GM23338 (cell line): ENCODE measurements around the gene SNX10. TPM values are rescaled to one million over a fixed set of nuclear protein-coding genes. Genes with fewer than 3 reads are reported as not detected.

Experiments used
- ATAC-seq: fragments of 200-7000 bp; cut with Tn5 transposase; 3 replicates; pipeline ENCODE4 v1.9.1; 2020
- DNase-seq: peaks from one replicate; pipeline ENCODE4 v3.0.0-alpha.2; 2015; ENCODE audit warnings: low spot score
- H2AFZ ChIP-seq: fragments of 200-600 bp; sonication (generic); 2 replicates; pipeline ENCODE4 v1.8.0; 2016; ENCODE audit warnings: antibody characterized with exemption, mild to moderate bottlenecking, moderate library complexity
- H3F3A ChIP-seq: fragments of 200-600 bp; sonication (generic); replicated peaks from 2 replicates; pipeline ENCODE4 v1.8.0; 2017; ENCODE audit warnings: antibody characterized with exemption, mixed run types, low read depth
- H3K27ac ChIP-seq: fragments of 200-600 bp; sonication (generic); 2 replicates; pipeline ENCODE4 v1.6.1; 2016; ENCODE audit warnings: low read depth
- H3K27me3 ChIP-seq: fragments of 200-600 bp; sonication (generic); 2 replicates; pipeline ENCODE4 v1.8.0; 2016; ENCODE audit warnings: mild to moderate bottlenecking, mixed run types, moderate library complexity; ENCODE audit not compliant: insufficient read depth
- H3K36me3 ChIP-seq: fragments of 200-600 bp; sonication (generic); 2 replicates; pipeline ENCODE4 v1.8.0; 2016; ENCODE audit warnings: mild to moderate bottlenecking; ENCODE audit not compliant: insufficient read depth
- H3K4me1 ChIP-seq: fragments of 200-600 bp; sonication (generic); 2 replicates; pipeline ENCODE4 v1.8.0; 2016; ENCODE audit warnings: mild to moderate bottlenecking, moderate library complexity; ENCODE audit not compliant: insufficient read depth
- H3K4me2 ChIP-seq: fragments of 200-600 bp; sonication (generic); 2 replicates; pipeline ENCODE4 v1.7.1; 2017; ENCODE audit warnings: mixed run types
- H3K4me3 ChIP-seq: fragments of 200-600 bp; sonication (generic); 2 replicates; pipeline ENCODE4 v1.6.1; 2016; ENCODE audit warnings: mixed run types
- H3K79me2 ChIP-seq: fragments of 200-600 bp; sonication (generic); replicated peaks from 2 replicates; pipeline ENCODE4 v1.8.0; 2017; ENCODE audit warnings: mild to moderate bottlenecking; ENCODE audit not compliant: insufficient read depth
- H3K9me2 ChIP-seq: fragments of 200-600 bp; sonication (generic); 2 replicates; pipeline ENCODE4 v1.8.0; 2017; ENCODE audit not compliant: insufficient read depth
- H4K20me1 ChIP-seq: fragments of 200-600 bp; sonication (generic); replicated peaks from 2 replicates; pipeline ENCODE4 v1.8.0; 2017; ENCODE audit warnings: mild to moderate bottlenecking; ENCODE audit not compliant: insufficient read depth
- H3K27ac Mint-ChIP-seq: 2 replicates; pipeline ENCODE4 v1.8.0; 2020; ENCODE audit warnings: inconsistent platforms, mild to moderate bottlenecking, moderate library complexity, mixed read lengths
- H3K27me3 Mint-ChIP-seq: 3 replicates; pipeline ENCODE4 v1.8.0; 2022; ENCODE audit warnings: low read depth, mild to moderate bottlenecking, moderate library complexity, mixed read lengths, inconsistent platforms; ENCODE audit not compliant: insufficient read depth, poor library complexity
- H3K36me3 Mint-ChIP-seq: 3 replicates; pipeline ENCODE4 v1.8.0; 2021; ENCODE audit warnings: low read depth, mild to moderate bottlenecking, inconsistent platforms, moderate library complexity, mixed read lengths
- H3K4me1 Mint-ChIP-seq: 3 replicates; pipeline ENCODE4 v1.8.0; 2020; ENCODE audit warnings: mild to moderate bottlenecking, inconsistent platforms, mixed read lengths
- H3K4me3 Mint-ChIP-seq: 3 replicates; pipeline ENCODE4 v1.8.0; 2021; ENCODE audit warnings: moderate library complexity, mild to moderate bottlenecking, inconsistent platforms, mixed read lengths
- H3K9me3 Mint-ChIP-seq: 3 replicates; pipeline ENCODE4 v1.8.0; 2020; ENCODE audit warnings: moderate library complexity, mild to moderate bottlenecking, inconsistent platforms, mixed read lengths
- CREB1 ChIP-seq: fragments of 250-450 bp; sonication (Bioruptor Pico); IDR thresholded peaks from 2 replicates; pipeline ENCODE4 v1.5.0; 2020; ENCODE audit warnings: low read depth, mild to moderate bottlenecking, moderate library complexity
- EZH2 ChIP-seq: fragments of 200-600 bp; sonication (generic); IDR thresholded peaks from one replicate; pipeline ENCODE4 v1.8.0; 2017; ENCODE audit warnings: antibody characterized with exemption, mild to moderate bottlenecking, low read depth; ENCODE audit not compliant: unreplicated experiment
- EZH2phosphoT487 ChIP-seq: fragments of 200-600 bp; sonication (generic); IDR thresholded peaks from one replicate; pipeline ENCODE4 v1.8.1; 2018; ENCODE audit warnings: antibody characterized with exemption; ENCODE audit not compliant: unreplicated experiment
- NANOG ChIP-seq: IDR thresholded peaks from 2 replicates; pipeline ENCODE4 v1.6.1; 2016; ENCODE audit warnings: antibody characterized with exemption, borderline replicate concordance
- POLR2AphosphoS5 ChIP-seq: IDR thresholded peaks from 2 replicates; pipeline ENCODE4 v1.6.1; 2016; ENCODE audit warnings: antibody characterized with exemption, low read depth
- STAT1 ChIP-seq: IDR thresholded peaks from one replicate; pipeline ENCODE4 v1.6.1; 2016; ENCODE audit warnings: antibody characterized with exemption; ENCODE audit not compliant: unreplicated experiment
- ZNF114 ChIP-seq: fragments of 250-450 bp; sonication (Bioruptor Pico); IDR thresholded peaks from 2 replicates; pipeline ENCODE4 v1.5.0; 2020; ENCODE audit warnings: mild to moderate bottlenecking, moderate library complexity
- ZNF331 ChIP-seq: fragments of 250-450 bp; sonication (Bioruptor Pico); IDR thresholded peaks from 2 replicates; pipeline ENCODE4 v1.5.0; 2020; ENCODE audit warnings: low read depth, mild to moderate bottlenecking, moderate library complexity
- polyA plus RNA-seq: library from polyadenylated mRNA; unstranded; fragments of >200 nt; fragmentation: Nextera tagmentation; extraction: Ambion mirVana; gene quantifications from 2 replicates; pipeline ENCODE4 v1.2.1, GENCODE V29; 2016
- total RNA-seq: library from RNA; depleted of rRNA; stranded (reverse); fragments of >200 nt; shearing (Covaris generic); gene quantifications from 2 replicates; pipeline ENCODE4 v1.2.3, GENCODE V29; 2014
- TF ChIP-seq, protein P1 (sequence below): fragments of 250-450 bp; sonication (Bioruptor Pico); IDR thresholded peaks from 2 replicates; pipeline ENCODE4 v1.5.0; 2020; ENCODE audit warnings: mild to moderate bottlenecking, moderate library complexity
- TF ChIP-seq, protein P2 (sequence below), 2 experiments: fragments of 200-600 bp in 1 of 2; sonication (generic) in 1 of 2; conservative IDR thresholded peaks; 2 replicates each; pipeline versions ENCODE4 v1.5.1 to v1.6.1; 2016 to 2017; ENCODE audit warnings: antibody characterized with exemption in 2 of 2, low read depth in 2 of 2, mild to moderate bottlenecking in 2 of 2, moderate library complexity in 1 of 2
- TF ChIP-seq, protein P3 (sequence below): IDR thresholded peaks from 2 replicates; pipeline ENCODE4 v1.6.1; 2016; ENCODE audit warnings: antibody characterized with exemption

The SNX10 gene
- total and polyA plus RNA-seq, 2 experiments from 2014 or later, result 15.8 to 17.8 TPM

DNA sequence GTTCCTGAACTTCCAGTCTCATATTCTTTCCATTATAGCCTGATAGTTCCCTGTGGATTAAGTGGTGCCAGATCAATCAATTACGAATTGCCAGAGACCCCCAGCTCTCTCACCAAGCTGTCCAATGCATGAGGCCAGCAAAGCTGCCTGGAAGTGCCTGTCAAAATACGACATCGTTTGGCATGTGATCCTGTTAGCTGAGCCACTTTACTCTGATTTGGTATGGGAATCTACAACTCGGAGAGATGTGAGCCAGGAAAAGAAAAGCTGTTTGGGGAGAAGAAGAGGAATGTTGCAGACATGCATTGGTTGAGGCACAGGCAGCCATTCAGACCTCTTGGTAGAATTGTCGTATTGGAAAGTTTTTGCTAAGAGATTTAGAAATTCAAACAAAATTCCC lies 3.9 kb downstream of the SNX10 start (continued):
- TF ChIP-seq, protein P1, sequence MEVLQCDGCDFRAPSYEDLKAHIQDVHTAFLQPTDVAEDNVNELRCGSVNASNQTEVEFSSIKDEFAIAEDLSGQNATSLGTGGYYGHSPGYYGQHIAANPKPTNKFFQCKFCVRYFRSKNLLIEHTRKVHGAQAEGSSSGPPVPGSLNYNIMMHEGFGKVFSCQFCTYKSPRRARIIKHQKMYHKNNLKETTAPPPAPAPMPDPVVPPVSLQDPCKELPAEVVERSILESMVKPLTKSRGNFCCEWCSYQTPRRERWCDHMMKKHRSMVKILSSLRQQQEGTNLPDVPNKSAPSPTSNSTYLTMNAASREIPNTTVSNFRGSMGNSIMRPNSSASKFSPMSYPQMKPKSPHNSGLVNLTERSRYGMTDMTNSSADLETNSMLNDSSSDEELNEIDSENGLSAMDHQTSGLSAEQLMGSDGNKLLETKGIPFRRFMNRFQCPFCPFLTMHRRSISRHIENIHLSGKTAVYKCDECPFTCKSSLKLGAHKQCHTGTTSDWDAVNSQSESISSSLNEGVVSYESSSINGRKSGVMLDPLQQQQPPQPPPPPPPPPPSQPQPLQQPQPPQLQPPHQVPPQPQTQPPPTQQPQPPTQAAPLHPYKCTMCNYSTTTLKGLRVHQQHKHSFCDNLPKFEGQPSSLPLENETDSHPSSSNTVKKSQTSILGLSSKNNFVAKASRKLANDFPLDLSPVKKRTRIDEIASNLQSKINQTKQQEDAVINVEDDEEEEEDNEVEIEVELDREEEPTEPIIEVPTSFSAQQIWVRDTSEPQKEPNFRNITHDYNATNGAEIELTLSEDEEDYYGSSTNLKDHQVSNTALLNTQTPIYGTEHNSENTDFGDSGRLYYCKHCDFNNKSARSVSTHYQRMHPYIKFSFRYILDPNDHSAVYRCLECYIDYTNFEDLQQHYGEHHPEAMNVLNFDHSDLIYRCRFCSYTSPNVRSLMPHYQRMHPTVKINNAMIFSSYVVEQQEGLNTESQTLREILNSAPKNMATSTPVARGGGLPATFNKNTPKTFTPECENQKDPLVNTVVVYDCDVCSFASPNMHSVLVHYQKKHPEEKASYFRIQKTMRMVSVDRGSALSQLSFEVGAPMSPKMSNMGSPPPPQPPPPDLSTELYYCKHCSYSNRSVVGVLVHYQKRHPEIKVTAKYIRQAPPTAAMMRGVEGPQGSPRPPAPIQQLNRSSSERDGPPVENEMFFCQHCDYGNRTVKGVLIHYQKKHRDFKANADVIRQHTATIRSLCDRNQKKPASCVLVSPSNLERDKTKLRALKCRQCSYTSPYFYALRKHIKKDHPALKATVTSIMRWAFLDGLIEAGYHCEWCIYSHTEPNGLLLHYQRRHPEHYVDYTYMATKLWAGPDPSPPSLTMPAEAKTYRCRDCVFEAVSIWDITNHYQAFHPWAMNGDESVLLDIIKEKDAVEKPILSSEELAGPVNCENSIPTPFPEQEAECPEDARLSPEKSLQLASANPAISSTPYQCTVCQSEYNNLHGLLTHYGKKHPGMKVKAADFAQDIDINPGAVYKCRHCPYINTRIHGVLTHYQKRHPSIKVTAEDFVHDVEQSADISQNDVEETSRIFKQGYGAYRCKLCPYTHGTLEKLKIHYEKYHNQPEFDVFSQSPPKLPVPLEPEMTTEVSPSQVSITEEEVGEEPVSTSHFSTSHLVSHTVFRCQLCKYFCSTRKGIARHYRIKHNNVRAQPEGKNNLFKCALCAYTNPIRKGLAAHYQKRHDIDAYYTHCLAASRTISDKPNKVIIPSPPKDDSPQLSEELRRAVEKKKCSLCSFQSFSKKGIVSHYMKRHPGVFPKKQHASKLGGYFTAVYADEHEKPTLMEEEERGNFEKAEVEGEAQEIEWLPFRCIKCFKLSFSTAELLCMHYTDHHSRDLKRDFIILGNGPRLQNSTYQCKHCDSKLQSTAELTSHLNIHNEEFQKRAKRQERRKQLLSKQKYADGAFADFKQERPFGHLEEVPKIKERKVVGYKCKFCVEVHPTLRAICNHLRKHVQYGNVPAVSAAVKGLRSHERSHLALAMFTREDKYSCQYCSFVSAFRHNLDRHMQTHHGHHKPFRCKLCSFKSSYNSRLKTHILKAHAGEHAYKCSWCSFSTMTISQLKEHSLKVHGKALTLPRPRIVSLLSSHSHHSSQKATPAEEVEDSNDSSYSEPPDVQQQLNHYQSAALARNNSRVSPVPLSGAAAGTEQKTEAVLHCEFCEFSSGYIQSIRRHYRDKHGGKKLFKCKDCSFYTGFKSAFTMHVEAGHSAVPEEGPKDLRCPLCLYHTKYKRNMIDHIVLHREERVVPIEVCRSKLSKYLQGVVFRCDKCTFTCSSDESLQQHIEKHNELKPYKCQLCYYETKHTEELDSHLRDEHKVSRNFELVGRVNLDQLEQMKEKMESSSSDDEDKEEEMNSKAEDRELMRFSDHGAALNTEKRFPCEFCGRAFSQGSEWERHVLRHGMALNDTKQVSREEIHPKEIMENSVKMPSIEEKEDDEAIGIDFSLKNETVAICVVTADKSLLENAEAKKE (CRISPR knock-in tag), result no peak
- TF ChIP-seq, protein P2, sequence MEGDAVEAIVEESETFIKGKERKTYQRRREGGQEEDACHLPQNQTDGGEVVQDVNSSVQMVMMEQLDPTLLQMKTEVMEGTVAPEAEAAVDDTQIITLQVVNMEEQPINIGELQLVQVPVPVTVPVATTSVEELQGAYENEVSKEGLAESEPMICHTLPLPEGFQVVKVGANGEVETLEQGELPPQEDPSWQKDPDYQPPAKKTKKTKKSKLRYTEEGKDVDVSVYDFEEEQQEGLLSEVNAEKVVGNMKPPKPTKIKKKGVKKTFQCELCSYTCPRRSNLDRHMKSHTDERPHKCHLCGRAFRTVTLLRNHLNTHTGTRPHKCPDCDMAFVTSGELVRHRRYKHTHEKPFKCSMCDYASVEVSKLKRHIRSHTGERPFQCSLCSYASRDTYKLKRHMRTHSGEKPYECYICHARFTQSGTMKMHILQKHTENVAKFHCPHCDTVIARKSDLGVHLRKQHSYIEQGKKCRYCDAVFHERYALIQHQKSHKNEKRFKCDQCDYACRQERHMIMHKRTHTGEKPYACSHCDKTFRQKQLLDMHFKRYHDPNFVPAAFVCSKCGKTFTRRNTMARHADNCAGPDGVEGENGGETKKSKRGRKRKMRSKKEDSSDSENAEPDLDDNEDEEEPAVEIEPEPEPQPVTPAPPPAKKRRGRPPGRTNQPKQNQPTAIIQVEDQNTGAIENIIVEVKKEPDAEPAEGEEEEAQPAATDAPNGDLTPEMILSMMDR (conservative IDR thresholded peaks at IDR 0.05; ENCODE audit: low read depth in 2 of 2), result no peak
- no peak for TF ChIP-seq EZH2
- TF ChIP-seq NANOG, result no peak
- TF ChIP-seq EZH2phosphoT487, result no peak
- no peak for TF ChIP-seq POLR2AphosphoS5

DNA sequence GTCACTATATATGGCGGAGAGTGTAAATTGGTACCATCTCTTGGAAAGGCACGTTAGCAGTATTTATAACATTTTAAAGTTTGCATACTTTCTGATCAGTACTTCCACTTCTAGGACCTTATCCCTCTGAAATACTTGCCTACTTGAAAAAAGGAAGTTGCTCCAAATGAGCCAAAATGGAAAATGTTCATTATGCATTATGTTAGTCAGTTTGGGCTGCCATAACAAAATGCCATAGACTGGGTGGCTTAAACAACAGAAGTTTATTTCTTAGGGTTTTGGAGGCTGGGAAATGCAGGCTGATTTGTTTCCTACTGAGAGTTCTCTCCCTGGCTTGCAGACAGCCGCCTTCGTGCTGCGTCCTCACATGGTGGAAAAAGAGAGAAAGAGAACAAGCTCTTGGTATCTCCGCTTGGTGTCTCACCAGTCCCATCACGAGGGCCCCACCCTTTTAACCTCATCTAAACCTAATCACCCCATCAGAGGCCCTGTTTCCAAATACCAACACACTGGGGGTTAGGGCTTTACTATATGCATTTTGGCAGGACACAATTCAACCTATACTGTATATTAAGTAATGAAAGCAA lies 6.9 kb downstream of the SNX10 start:
- Histone ChIP-seq H3K4me3 (no peak overlapping the region), H3K9me2 (no peaks in the 10 kb centered on the region), H3K27me3 (no peaks in the 10 kb centered on the region), H3K4me1 (peaks cover 6% of the 10 kb centered on the region), H3K4me2 (no peak overlapping the region), H3F3A (no peaks in the 10 kb centered on the region), H4K20me1 (no peaks in the 10 kb centered on the region), H2AFZ (no peak overlapping the region), H3K27ac (no peak overlapping the region), H3K36me3 (no peaks in the 10 kb centered on the region), H3K79me2 (no peaks in the 10 kb centered on the region)
- DNase-seq (no peak), ATAC-seq (no peak)
- Mint-ChIP-seq H3K36me3 (no peaks in the 10 kb centered on the region), H3K4me1 (peaks cover 12% of the 10 kb centered on the region), H3K9me3 (no peaks in the 10 kb centered on the region), H3K4me3 (no peak overlapping the region), H3K27ac (no peak overlapping the region), H3K27me3 (peaks cover 4% of the 10 kb centered on the region)
- no peak for TF ChIP-seq POLR2AphosphoS5
- TF ChIP-seq CREB1 (CRISPR knock-in tag), result no peak
- no peak for TF ChIP-seq EZH2phosphoT487
- TF ChIP-seq, protein P3, sequence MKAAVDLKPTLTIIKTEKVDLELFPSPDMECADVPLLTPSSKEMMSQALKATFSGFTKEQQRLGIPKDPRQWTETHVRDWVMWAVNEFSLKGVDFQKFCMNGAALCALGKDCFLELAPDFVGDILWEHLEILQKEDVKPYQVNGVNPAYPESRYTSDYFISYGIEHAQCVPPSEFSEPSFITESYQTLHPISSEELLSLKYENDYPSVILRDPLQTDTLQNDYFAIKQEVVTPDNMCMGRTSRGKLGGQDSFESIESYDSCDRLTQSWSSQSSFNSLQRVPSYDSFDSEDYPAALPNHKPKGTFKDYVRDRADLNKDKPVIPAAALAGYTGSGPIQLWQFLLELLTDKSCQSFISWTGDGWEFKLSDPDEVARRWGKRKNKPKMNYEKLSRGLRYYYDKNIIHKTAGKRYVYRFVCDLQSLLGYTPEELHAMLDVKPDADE, result no peak
- TF ChIP-seq ZNF114 (CRISPR knock-in tag), result no peak
- TF ChIP-seq NANOG, result no peak
- no peak for TF ChIP-seq ZNF331 (CRISPR knock-in tag)
- TF ChIP-seq, protein P2 (conservative IDR thresholded peaks at IDR 0.05; ENCODE audit: low read depth in 2 of 2), result no peak
- TF ChIP-seq EZH2, result no peak
- no peak for TF ChIP-seq STAT1
